Activated CD4-positive, alpha-beta T cell treated with anti-CD3 and anti-CD28 coated beads, Interleukin-2, amount 10 ng/mL, durations not matched to agents 7 days and 5 days (primary cell): ENCODE data around the gene CRLF1. TPM values are rescaled to one million over a fixed set of nuclear protein-coding genes. Genes with fewer than 3 reads are reported as not detected.

ENCODE experiments used
- CTCF ChIA-PET: fragments of 350-600 bp; sonication (Branson Sonifier 250); formaldehyde crosslinking; loops from one replicate; lab custom pipeline; 2021; ENCODE audit warnings: antibody characterized with exemption; lab: Charles Lee
- POLR2A ChIA-PET: fragments of 350-600 bp; sonication (Branson Sonifier 250); formaldehyde crosslinking; loops from one replicate; lab custom pipeline; 2021; ENCODE audit warnings: antibody characterized with exemption; lab: Charles Lee
- DNase-seq: peaks from one replicate; pipeline ENCODE4 v3.0.0-alpha.2; 2020
- H3K27ac Mint-ChIP-seq: one replicate; pipeline ENCODE4 v1.8.0; 2021; ENCODE audit warnings: mild to moderate bottlenecking, moderate library complexity, mixed read lengths
- H3K27me3 Mint-ChIP-seq: one replicate; pipeline ENCODE4 v1.8.0; 2021; ENCODE audit warnings: mixed read lengths
- H3K36me3 Mint-ChIP-seq: one replicate; pipeline ENCODE4 v1.8.0; 2021; ENCODE audit warnings: low read depth, mixed read lengths
- H3K4me1 Mint-ChIP-seq: one replicate; pipeline ENCODE4 v1.8.0; 2021; ENCODE audit warnings: mixed read lengths
- H3K4me3 Mint-ChIP-seq: one replicate; pipeline ENCODE4 v1.8.0; 2021; ENCODE audit warnings: mild to moderate bottlenecking, moderate library complexity, mixed read lengths
- H3K9me3 Mint-ChIP-seq: one replicate; pipeline ENCODE4 v1.8.0; 2021; ENCODE audit warnings: mixed read lengths
- total RNA-seq, 2 experiments: library from RNA; stranded (reverse); gene quantifications; one replicate each; pipeline ENCODE4 v1.2.3, GENCODE V29; 2021

CRLF1 gene
- total RNA-seq, 2 experiments from 2014 or later = not detected

DNA sequence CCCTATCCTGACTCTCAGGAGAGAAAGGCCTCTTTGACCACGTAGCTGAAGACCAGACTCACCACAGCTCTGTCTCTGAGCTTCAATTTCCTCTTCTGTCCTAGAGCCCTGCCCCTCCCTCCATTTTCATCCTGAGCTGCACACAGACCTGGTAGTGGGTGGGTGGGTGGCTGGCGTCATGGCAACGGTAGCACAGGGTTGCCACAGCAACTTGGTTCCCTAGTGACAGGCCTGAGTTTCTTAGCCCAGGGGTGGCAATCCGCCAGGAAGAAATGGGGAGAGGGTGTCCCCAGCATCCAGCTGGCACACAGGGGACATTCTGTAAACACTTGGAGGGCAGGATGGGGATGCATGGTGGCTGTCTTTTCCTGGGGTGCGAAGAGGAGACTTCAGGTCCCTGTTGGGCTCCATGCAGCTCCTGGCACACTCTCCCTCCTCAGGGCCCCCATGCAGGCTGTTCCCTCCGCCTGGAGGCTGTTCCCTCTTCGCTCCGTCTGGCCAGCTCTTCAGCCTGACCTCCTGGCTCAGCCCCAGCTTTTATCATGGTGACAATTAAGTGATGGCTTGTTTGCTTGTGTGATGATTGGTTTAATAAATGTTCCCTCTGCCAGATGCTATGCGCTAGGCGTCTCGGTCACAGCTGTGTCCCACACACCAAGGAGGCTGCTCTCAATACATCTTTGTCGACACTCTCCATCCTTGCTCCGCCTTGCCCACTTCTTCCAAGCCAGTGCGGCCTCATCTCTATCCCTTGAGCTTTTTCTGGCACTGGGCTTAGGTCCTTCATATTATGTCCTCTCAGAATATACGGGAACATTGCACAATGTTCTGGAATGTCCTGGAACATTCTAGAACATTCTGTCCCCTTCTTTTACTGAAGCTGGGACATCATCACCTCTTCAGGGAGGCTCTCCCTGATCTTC is 22.8 kb upstream of the CRLF1 start:
- H3K9me3 Mint-ChIP-seq = no peaks in the 10 kb centered on the region
- no peak for DNase-seq
- POLR2A ChIA-PET = no interaction called here
- H3K36me3 Mint-ChIP-seq = no peaks in the 10 kb centered on the region
- no peak overlapping the region for H3K4me3 Mint-ChIP-seq
- no peak overlapping the region for H3K27ac Mint-ChIP-seq
- peaks cover 4% of the 10 kb centered on the region for H3K27me3 Mint-ChIP-seq
- CTCF ChIA-PET = interaction anchor here (1.2 kb wide), 1 partner anchor 12 kb away, joined by 3 read pairs; no protein-coding TSS in a partner anchor
- H3K4me1 Mint-ChIP-seq = no peaks in the 10 kb centered on the region

DNA sequence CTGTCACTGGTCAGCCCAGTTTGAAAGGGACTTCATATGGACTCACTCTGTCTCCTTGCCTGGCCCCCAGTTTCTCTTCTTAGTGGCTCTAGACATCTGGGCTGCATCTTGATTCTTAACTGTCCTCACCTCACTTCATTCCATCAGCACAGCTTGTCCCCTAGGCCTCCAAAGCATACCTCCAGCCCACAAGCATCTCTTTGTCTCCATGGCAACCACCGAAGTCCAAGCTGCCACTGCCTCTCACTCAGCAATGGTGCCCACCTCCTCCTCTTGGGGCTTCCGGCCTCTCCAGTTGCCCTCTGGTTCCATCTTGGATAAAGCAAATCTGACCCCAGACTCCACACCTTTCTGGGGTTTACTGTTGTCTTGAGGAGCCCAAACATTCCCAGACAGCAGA is 20.3 kb upstream of the CRLF1 start:
- no peak overlapping the region for H3K4me3 Mint-ChIP-seq
- H3K27me3 Mint-ChIP-seq = no peaks in the 10 kb centered on the region
- CTCF ChIA-PET = interaction anchor here (0.7 kb wide), 1 partner anchor 391 kb away, joined by 3 read pairs; no protein-coding TSS in a partner anchor
- POLR2A ChIA-PET = no interaction called here
- no peaks in the 10 kb centered on the region for H3K36me3 Mint-ChIP-seq
- H3K9me3 Mint-ChIP-seq = no peaks in the 10 kb centered on the region
- DNase-seq = no peak
- H3K27ac Mint-ChIP-seq = peak overlapping the region; percentile 2
- peaks cover 1% of the 10 kb centered on the region for H3K4me1 Mint-ChIP-seq

DNA sequence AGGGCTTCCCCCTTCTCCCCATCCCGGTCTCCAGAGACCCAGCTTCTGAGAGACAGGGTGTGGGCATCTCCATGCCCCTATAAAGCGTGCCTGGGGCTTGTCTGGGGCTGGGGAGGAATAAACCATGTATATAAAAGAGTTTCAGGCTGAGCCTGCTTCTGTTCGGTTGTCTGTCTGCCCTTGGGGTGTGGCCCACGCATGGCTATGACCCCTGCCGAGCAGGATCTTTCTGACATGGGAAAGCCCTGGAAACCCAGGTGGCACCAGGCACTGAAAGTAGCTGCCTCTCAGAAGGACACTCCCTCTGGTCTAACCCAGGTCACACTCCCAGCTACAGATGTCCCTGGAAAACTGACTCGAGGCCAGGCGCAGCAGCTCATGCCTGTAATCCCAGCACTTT is 14.3 kb upstream of the CRLF1 start:
- POLR2A ChIA-PET = no interaction called here
- Mint-ChIP-seq H3K27me3 (peaks cover 3% of the 10 kb centered on the region), H3K9me3 (no peaks in the 10 kb centered on the region), H3K4me3 (no peak overlapping the region), H3K36me3 (no peaks in the 10 kb centered on the region), H3K4me1 (peaks cover 1% of the 10 kb centered on the region), H3K27ac (no peak overlapping the region)
- CTCF ChIA-PET = interaction anchor here (0.6 kb wide), 1 partner anchor 1795 kb away, joined by 4 read pairs; no protein-coding TSS in a partner anchor
- no peak for DNase-seq

DNA sequence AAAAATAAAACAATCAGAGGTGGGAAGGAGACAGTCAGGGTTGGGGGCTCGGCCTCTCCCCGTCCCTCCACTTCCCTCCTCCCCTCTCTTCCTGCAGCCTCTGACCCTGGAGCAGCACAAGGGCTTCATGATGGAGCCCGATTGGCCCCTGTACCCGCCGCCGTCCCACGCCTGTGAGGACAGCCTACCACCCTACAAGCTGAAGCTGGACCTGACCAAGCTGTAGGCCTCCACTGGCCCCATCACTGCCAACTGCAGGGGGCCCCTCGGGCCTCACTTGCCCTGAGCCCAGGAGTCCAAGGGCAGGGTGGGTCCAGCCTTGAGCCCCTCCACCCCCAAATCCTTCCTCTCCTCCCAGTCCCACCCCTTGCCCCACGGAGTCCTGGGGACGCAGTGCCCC is 13.7 kb upstream of the CRLF1 start:
- CTCF ChIA-PET = no interaction called here
- Mint-ChIP-seq H3K4me1 (peaks cover 1% of the 10 kb centered on the region), H3K27ac (no peak overlapping the region), H3K4me3 (no peak overlapping the region), H3K9me3 (no peaks in the 10 kb centered on the region), H3K27me3 (peaks cover 7% of the 10 kb centered on the region), H3K36me3 (no peaks in the 10 kb centered on the region)
- no peak for DNase-seq
- POLR2A ChIA-PET = no interaction called here

DNA sequence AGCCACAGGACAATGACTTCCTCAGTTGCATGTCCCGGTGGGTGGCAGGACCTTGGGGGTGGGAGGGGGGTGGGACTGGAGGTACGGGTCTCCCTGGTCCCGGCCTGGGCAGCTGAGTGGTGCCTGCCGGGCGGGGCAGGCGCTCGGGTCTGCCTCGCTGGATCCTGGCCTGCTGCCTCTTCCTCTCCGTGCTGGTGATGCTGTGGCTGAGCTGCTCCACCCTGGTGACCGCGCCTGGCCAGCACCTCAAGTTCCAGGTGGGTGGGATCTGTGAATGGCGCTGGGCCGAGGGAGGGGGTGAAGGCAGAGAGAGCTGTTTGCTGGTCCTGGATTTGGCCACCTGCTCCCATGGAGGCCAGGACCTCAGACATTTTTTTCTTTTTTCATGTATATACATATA is 11.6 kb upstream of the CRLF1 start:
- ChIA-PET POLR2A (no interaction called here), CTCF (no interaction called here)
- no peak overlapping the region for H3K27ac Mint-ChIP-seq
- H3K27me3 Mint-ChIP-seq = peaks cover 28% of the 10 kb centered on the region
- H3K9me3 Mint-ChIP-seq = no peaks in the 10 kb centered on the region
- peaks cover 4% of the 10 kb centered on the region for H3K4me1 Mint-ChIP-seq
- no peak for DNase-seq
- H3K4me3 Mint-ChIP-seq = no peak overlapping the region
- H3K36me3 Mint-ChIP-seq = no peaks in the 10 kb centered on the region

DNA sequence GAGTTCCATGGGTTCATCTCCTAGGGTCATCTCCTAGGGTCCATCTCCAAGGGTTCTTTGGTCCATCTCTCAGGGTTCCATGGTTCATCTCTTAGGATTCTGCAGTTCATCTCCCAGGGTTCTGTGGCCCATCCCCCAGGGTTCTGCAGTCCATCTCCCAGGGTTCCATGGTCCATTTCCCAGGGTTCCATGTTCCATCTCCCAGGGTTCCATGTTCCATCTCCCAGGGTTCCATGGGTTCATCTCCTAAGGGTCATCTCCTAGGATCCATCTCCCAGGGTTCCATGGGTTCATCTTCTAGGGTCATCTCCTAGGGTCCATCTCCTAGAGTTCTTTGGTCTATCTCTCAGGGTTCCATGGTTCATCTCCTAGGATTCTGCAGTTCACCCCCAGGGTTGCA is 11.0 kb upstream of the CRLF1 start:
- Mint-ChIP-seq H3K27me3 (peaks cover 30% of the 10 kb centered on the region), H3K4me3 (no peak overlapping the region), H3K9me3 (no peaks in the 10 kb centered on the region), H3K27ac (no peak overlapping the region), H3K36me3 (no peaks in the 10 kb centered on the region), H3K4me1 (peaks cover 6% of the 10 kb centered on the region)
- ChIA-PET CTCF (no interaction called here), POLR2A (no interaction called here)
- no peak for DNase-seq

DNA sequence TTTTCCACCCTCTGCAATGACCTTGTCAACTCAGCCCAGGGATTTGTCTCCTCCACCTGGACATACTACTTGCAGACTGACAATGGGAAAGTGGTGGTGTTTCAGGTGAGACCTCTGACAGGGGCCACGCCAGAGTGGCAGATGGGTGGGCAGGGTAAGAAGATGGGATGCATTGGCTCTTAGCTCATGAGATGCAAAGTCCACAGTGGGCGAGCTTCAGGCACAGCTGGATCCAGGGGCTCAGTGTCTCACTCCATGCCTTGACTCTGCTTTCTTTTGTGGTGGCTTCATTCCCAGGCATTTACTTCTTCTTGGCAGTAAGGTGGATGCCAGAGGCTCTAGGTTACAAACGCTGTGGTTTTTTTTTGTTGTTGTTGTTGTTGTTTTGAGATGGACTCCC is 9.4 kb upstream of the CRLF1 start:
- H3K27me3 Mint-ChIP-seq = peaks cover 42% of the 10 kb centered on the region
- no peaks in the 10 kb centered on the region for H3K9me3 Mint-ChIP-seq
- ChIA-PET CTCF (no interaction called here), POLR2A (interaction anchor here (0.6 kb wide), 1 partner anchor 920 kb away, joined by 3 read pairs; no protein-coding TSS in a partner anchor)
- no peak overlapping the region for H3K27ac Mint-ChIP-seq
- H3K36me3 Mint-ChIP-seq = no peaks in the 10 kb centered on the region
- H3K4me3 Mint-ChIP-seq = no peak overlapping the region
- no peak for DNase-seq
- peaks cover 12% of the 10 kb centered on the region for H3K4me1 Mint-ChIP-seq

DNA sequence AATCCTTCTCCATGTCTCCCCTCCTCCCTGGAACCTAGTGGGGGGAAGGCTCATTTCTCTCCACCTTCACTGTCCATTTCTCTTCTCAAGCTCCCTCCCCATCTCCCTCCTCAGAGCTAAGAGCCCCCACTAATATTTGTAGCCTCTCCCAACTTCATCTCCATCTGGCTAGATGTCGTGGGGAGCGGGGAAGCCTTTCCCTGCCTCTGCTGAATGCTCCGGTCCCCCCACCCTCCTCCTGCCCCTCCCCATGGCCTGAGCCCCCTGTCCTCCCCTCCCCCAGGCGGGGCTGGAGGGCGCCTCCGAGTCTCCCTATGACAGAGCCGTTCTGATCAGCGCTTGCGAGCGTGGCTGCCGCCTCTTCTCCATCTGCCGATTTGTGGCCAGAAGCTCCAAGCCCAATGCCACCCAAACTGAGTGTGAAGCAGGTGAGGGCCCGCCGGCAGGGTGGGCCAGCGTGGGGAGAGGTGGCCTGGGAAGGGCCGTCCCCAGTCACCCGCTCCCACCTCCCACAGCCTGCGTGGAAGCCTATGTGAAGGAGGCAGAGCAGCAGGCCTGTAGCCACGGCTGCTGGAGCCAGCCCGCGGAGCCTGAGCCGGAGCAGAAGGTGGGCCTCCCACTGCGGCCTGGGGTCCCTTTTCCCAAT is 7.1 kb upstream of the CRLF1 start:
- ChIA-PET CTCF (interaction anchor here (1.3 to 2.0 kb wide), 3 partner anchors 12 to 25 kb away, joined by 4 to 7 read pairs (median 6); no protein-coding TSS in a partner anchor), POLR2A (no interaction called here)
- Mint-ChIP-seq H3K27me3 (peaks cover 62% of the 10 kb centered on the region), H3K4me3 (peak overlapping the region; percentile 26), H3K4me1 (peaks cover 14% of the 10 kb centered on the region), H3K27ac (no peak overlapping the region), H3K9me3 (no peaks in the 10 kb centered on the region), H3K36me3 (no peaks in the 10 kb centered on the region)
- DNase-seq = no peak

DNA sequence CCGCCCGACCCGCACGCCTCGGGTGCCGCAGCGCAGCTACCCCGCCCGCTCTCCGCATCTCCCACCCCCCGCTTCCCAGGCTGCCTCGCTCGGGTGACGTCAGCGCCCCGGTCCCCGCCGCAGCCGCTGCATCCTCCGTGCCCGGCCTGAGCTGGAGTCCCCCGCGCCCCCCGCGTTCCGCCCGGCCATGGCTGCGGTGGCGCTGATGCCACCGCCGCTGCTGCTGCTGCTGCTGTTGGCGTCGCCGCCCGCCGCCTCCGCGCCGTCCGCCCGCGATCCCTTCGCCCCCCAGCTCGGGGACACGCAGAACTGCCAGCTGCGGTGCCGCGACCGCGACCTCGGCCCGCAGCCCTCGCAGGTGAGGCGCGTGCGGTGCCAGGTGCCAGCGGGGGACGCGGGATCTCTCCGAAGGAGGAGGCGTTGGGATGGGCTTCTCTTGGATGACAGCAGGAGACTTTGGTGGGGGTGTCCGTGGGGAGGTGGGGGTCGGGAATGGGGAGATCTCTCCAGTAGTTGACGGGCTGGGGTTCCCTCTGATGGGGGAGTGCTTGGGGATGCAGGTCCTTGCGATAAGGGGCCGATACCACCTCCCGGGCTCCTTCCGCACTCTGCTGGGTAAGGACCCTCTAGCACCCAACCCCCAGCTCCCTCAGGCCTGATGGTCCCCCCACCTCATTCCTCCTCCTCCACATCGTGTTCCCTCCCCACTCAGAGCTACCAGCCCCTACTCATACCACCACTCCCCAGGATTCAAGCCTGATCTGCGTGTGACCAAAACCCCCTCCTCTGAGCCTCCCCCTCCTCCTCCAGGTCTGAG is 6.4 kb upstream of the CRLF1 start, which contains the start of gene TMEM59L:
Gene TMEM59L (plus strand): TSS at position 99 of the 817 bp plus-strand sequence. CDS start 89 bp downstream, at position 188.
- Mint-ChIP-seq H3K4me3 (peak within 1 kb of the TSS; percentile 56), H3K36me3 (no peaks in the 10 kb centered on the region), H3K4me1 (peaks cover 14% of the 10 kb centered on the region), H3K27ac (no peak within 1 kb of the TSS), H3K9me3 (no peaks in the 10 kb centered on the region), H3K27me3 (peaks cover 68% of the 10 kb centered on the region)
- DNase-seq = peak; percentile 36
- ChIA-PET CTCF (interaction anchor here (0.5 to 2.0 kb wide), 6 partner anchors 13 to 62 kb away, joined by 3 to 7 read pairs (median 4); no protein-coding TSS in a partner anchor), POLR2A (no interaction called here)

DNA sequence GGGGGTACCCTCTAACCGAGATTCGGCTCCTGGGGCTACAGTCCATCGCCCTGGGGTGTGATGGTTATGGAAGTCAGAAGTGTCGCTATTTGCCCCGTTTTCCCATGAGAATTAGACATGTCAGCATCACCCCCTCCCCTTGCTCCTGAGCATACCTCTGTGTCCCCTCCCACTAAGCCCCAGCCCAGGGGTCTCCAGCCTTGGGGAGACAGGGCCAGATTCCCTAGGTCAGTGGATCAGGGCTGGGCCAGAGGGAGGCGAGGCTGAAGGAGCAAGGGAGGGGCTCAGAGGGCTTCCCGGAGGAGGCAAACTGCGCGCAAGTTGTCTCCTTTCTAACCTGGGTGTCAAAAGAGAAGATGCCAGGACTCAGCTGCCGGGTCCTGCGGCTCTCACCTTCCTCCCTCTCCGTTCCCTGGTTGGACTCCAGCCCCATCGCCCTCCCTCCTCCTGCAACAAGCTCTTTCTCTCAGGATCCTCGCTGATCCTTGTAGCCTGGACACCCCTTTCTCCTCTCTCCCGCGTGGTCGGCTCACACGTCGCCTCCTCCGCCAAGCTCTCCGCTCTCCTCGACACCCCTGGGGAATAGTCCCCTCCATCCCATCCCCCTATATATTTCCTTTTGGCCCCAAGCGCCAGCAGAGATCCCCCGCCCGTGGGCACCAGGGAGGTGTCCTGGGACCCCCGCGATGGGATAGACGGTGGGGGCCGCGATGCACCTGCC is 5.6 kb upstream of the CRLF1 start:
- POLR2A ChIA-PET = no interaction called here
- Mint-ChIP-seq H3K4me3 (peak overlapping the region; percentile 56), H3K4me1 (peaks cover 14% of the 10 kb centered on the region), H3K27ac (no peak overlapping the region), H3K36me3 (no peaks in the 10 kb centered on the region), H3K27me3 (peaks cover 76% of the 10 kb centered on the region), H3K9me3 (no peaks in the 10 kb centered on the region)
- CTCF ChIA-PET = interaction anchor here (0.5 to 2.0 kb wide), 4 partner anchors 19 to 61 kb away, joined by 3 to 7 read pairs (median 4); no protein-coding TSS in a partner anchor
- DNase-seq = no peak

DNA sequence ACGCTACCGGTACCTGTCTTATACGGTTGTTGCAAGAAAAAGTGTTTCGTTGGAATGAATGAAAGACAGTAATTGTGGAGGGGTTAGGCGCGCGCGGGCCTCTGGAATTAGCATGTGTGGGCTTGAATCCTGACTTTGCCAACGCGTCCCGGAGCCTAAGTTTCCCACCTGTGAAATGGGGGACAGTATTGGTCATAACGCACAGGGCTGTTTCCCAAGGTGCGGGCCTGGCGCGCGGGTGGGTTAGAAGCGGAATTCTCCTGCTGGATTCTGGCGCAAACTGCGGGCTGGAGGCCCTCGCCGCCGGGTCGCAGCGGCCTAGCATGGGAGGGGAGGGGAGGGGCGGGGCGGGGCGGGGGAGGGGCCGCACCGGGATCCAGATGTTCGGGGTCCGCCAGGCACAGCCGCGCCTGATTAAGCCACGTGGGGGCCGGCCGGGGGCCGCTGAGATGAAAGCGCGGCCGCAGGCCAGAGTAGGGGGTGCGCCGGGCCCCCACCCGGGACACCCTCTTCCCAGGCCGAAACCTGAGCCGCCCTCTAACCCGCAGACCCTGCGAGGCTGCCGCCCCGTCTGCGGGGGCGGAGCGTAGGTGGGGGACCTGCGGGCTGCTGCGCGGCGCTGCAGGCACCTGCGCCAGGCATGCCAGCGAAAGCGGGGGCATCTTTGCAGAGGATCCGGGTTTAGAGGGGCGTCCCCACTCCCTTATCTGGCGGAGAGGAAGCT is 4.9 kb upstream of the CRLF1 start:
- no peaks in the 10 kb centered on the region for H3K36me3 Mint-ChIP-seq
- no peak for DNase-seq
- H3K4me1 Mint-ChIP-seq = peaks cover 14% of the 10 kb centered on the region
- ChIA-PET CTCF (interaction anchor here (2.0 kb wide), 1 partner anchor 18 kb away, joined by 7 read pairs; no protein-coding TSS in a partner anchor), POLR2A (no interaction called here)
- no peak overlapping the region for H3K27ac Mint-ChIP-seq
- H3K9me3 Mint-ChIP-seq = no peaks in the 10 kb centered on the region
- H3K4me3 Mint-ChIP-seq = peak overlapping the region; percentile 56
- H3K27me3 Mint-ChIP-seq = peaks cover 80% of the 10 kb centered on the region
